ENCODE measurements around the gene HSPB2.
A peak's percentile ranks its signal among the peaks of the same experiment; 100 is the strongest.

GRCh38 chr11:111922803-111923202 lies 10.3 kb downstream of the HSPB2 start:
- TF ChIP-seq CTCF (IDR thresholded peaks at IDR 0.05) (no peak), POLR2A (IDR thresholded peaks at IDR 0.05) (no peak), POLR2AphosphoS5 (IDR thresholded peaks at IDR 0.05) (peak; percentile 83)
